ENCODE results near the gene PLEKHA1. TPM values are rescaled to one million over a fixed set of nuclear protein-coding genes. Genes with fewer than 3 reads are reported as not detected.

PLEKHA1 gene
- total and polyA plus RNA-seq, 4 donors, result 15.9 to 29.2 (median 22.9) TPM

GRCh38 chr10:122331615-122332446 lies 42.7 kb upstream of the PLEKHA1 start:
- no peak for TF ChIP-seq YY1 (IDR thresholded peaks at IDR 0.05)
- TF ChIP-seq SP1 (IDR thresholded peaks at IDR 0.05), result no peak
- no peak for TF ChIP-seq RXRA (IDR thresholded peaks at IDR 0.05)
- no peak for TF ChIP-seq REST (IDR thresholded peaks at IDR 0.05)
- TF ChIP-seq FOXA2 (IDR thresholded peaks at IDR 0.05), result no peak
- Histone ChIP-seq H3K9ac (ENCODE audit: low read depth in 1 of 2, low read length in 2 of 2) (no peak overlapping the region), H3K36me3 (ENCODE audit: control insufficient read depth in 4 of 4, insufficient read depth in 3 of 4, low read depth in 1 of 4, low read length in 3 of 4) (no peaks in the 10 kb centered on the region), H3K4me1 (ENCODE audit: control insufficient read depth in 4 of 4, insufficient read depth in 4 of 4, low read length in 3 of 4) (no peaks in the 10 kb centered on the region), H3K4me3 (ENCODE audit: low read depth in 1 of 3, low read length in 3 of 3) (no peak overlapping the region), H3K9me3 (ENCODE audit: control insufficient read depth in 4 of 4, low read length in 3 of 4) (no peaks in the 10 kb centered on the region), H3K27ac (ENCODE audit: low read depth in 1 of 2, low read length in 2 of 2) (no peak overlapping the region), H3K27me3 (ENCODE audit: control insufficient read depth in 4 of 4, insufficient read depth in 4 of 4, low read length in 3 of 4) (no peaks in the 10 kb centered on the region)
- DNase-seq (ENCODE audit: low spot score), result no peak
- 81% methylated on average over 16 of the region's 16 CpGs for WGBS

GRCh38 chr10:122333037-122333436 lies 41.5 kb upstream of the PLEKHA1 start:
- H3K4me3 ChIP-seq (ENCODE audit: low read depth in 1 of 3, low read length in 3 of 3), result no peak overlapping the region
- 83% methylated on average over 4 of the region's 4 CpGs for WGBS
- no peaks in the 10 kb centered on the region for H3K36me3 ChIP-seq (ENCODE audit: control insufficient read depth in 4 of 4, insufficient read depth in 3 of 4, low read depth in 1 of 4, low read length in 3 of 4)
- no peak overlapping the region for H3K27ac ChIP-seq (ENCODE audit: low read depth in 1 of 2, low read length in 2 of 2)
- H3K9ac ChIP-seq (ENCODE audit: low read depth in 1 of 2, low read length in 2 of 2), result no peak overlapping the region
- no peaks in the 10 kb centered on the region for H3K27me3 ChIP-seq (ENCODE audit: control insufficient read depth in 4 of 4, insufficient read depth in 4 of 4, low read length in 3 of 4)
- DNase-seq (ENCODE audit: low spot score), result no peak
- H3K4me1 ChIP-seq (ENCODE audit: control insufficient read depth in 4 of 4, insufficient read depth in 4 of 4, low read length in 3 of 4), result no peaks in the 10 kb centered on the region
- H3K9me3 ChIP-seq (ENCODE audit: control insufficient read depth in 4 of 4, low read length in 3 of 4), result no peaks in the 10 kb centered on the region
- no peak for TF ChIP-seq HNF4A (conservative IDR thresholded peaks at IDR 0.05)
- TF ChIP-seq TAF1 (conservative IDR thresholded peaks at IDR 0.05), result no peak
- no peak for TF ChIP-seq RXRA (IDR thresholded peaks at IDR 0.05)
- no peak for TF ChIP-seq RAD21 (IDR thresholded peaks at IDR 0.05)
- TF ChIP-seq HNF4G (IDR thresholded peaks at IDR 0.05), result no peak
- TF ChIP-seq FOXA1 (IDR thresholded peaks at IDR 0.05), result no peak
- TF ChIP-seq SP1 (IDR thresholded peaks at IDR 0.05), result no peak
- no peak for TF ChIP-seq ATF3 (IDR thresholded peaks at IDR 0.05)
- TF ChIP-seq MAX (IDR thresholded peaks at IDR 0.05), result no peak

GRCh38 chr10:122336332-122336731 lies 38.2 kb upstream of the PLEKHA1 start:
- H3K36me3 ChIP-seq (ENCODE audit: control insufficient read depth in 4 of 4, insufficient read depth in 3 of 4, low read depth in 1 of 4, low read length in 3 of 4), result no peaks in the 10 kb centered on the region
- DNase-seq (ENCODE audit: low spot score), result no peak
- no peaks in the 10 kb centered on the region for H3K27me3 ChIP-seq (ENCODE audit: control insufficient read depth in 4 of 4, insufficient read depth in 4 of 4, low read length in 3 of 4)
- no peak overlapping the region for H3K9ac ChIP-seq (ENCODE audit: low read depth in 1 of 2, low read length in 2 of 2)
- TF ChIP-seq FOXA2 (IDR thresholded peaks at IDR 0.05) (no peak), CTCF (IDR thresholded peaks at IDR 0.05; ENCODE audit: low read depth, low read length, missing input control) (no peak), FOXA1 (IDR thresholded peaks at IDR 0.05) (no peak)
- no peaks in the 10 kb centered on the region for H3K9me3 ChIP-seq (ENCODE audit: control insufficient read depth in 4 of 4, low read length in 3 of 4)
- H3K4me1 ChIP-seq (ENCODE audit: control insufficient read depth in 4 of 4, insufficient read depth in 4 of 4, low read length in 3 of 4), result no peaks in the 10 kb centered on the region
- no peak overlapping the region for H3K4me3 ChIP-seq (ENCODE audit: low read depth in 1 of 3, low read length in 3 of 3)
- 92% methylated on average over 10 of the region's 10 CpGs for WGBS
- H3K27ac ChIP-seq (ENCODE audit: low read depth in 1 of 2, low read length in 2 of 2), result no peak overlapping the region

All from liver (tissue), 9 donors.